ENCODE measurements around the gene CYB561D2. TPM values are rescaled to one million over a fixed set of nuclear protein-coding genes. Genes with fewer than 3 reads are reported as not detected.

CYB561D2 gene
- total and polyA plus RNA-seq, 9 of the 15 experiments (the other 6 are each of a cell fraction or from before 2014, with no cell fraction given), result 4.2 to 16.6 (median 9.4) TPM

DNA sequence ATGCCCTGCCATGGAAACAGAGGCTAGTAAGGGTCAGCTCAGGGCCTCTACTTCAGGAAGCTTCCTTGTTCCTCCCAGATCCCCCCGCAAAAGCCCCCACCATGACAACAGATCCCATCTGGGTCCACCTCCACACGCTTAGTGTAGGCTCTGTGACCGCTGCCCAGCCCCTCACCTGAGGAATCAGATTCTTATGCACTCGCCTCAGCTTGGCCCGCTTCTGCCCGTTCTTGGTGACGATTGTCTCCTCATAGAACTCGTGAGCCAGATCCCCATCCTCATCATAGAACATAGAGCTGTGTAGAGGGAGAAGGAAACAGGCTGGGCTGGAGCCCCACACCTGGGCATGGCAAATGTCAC lies 24.5 kb upstream of the CYB561D2 start:
- Histone ChIP-seq H3K9me1 (ENCODE audit: control insufficient read depth, insufficient read depth, low read length) (no peaks in the 10 kb centered on the region), H4K20me1 (replicated peaks; ENCODE audit: control insufficient read depth, insufficient read depth, low read length) (0 out of 2 replicates have a peak, but pooled peaks cover 4% of the 10 kb centered on the region), H3K36me3 (ENCODE audit: control insufficient read depth, insufficient read depth, low read length) (peaks cover 46% of the 10 kb centered on the region; the same call in 2 of the 3 replicates), H3K9me3 (replicated peaks; ENCODE audit: control insufficient read depth, insufficient read depth, low read depth, low read length) (no peaks in the 10 kb centered on the region), H3K9ac (ENCODE audit: insufficient read depth in 1 of 2, low read depth in 2 of 2, low read length in 2 of 2) (no peak overlapping the region), H3K27ac (ENCODE audit: extremely low read depth, low read depth, low read length) (no peak overlapping the region), H3K4me2 (ENCODE audit: insufficient read depth, low read length) (no peak overlapping the region), H2AFZ (ENCODE audit: low read depth, low read length) (no peak overlapping the region), H3K79me2 (ENCODE audit: control insufficient read depth, insufficient read depth, low read length) (peaks cover 14% of the 10 kb centered on the region), H3K4me1 (replicated peaks in 1 of 2; ENCODE audit: control insufficient read depth in 2 of 2, insufficient read depth in 2 of 2, low read length in 2 of 2) (peaks cover 16 to 40% of the 10 kb centered on the region in 2 experiments; a peak in 4 of 5 replicates), H3K4me3 (no peak overlapping the region), H3K27me3 (ENCODE audit: control insufficient read depth in 2 of 2, insufficient read depth in 2 of 2, low read length in 2 of 2) (no peaks in the 10 kb centered on the region)
- ChIA-PET POLR2A (interaction anchor here (0.6 kb wide), 2 partner anchors 11 to 39 kb away, joined by 3 read pairs; no protein-coding TSS in a partner anchor), CTCF (ENCODE audit: low intra/inter-chr PET ratio) (no interaction called here)
- no TSS peak for BruUV-seq (replicated peaks)
- DNase-seq (ENCODE audit: extremely low read depth in 1 of 4, low spot score in 3 of 4), result no peak
- no peak for ATAC-seq
- no peak for TF ChIP-seq SREBF1 (IDR thresholded peaks at IDR 0.05; ENCODE audit: borderline replicate concordance, low read depth, low read length)
- no peak for TF ChIP-seq HCFC1 (IDR thresholded peaks at IDR 0.05; ENCODE audit: low read depth, low read length)
- no peak for TF ChIP-seq HMGN3 (IDR thresholded peaks at IDR 0.05; ENCODE audit: borderline replicate concordance, extremely low read depth, insufficient read length, low read depth, low read length)
- TF ChIP-seq DDX20 (tag; IDR thresholded peaks at IDR 0.05; ENCODE audit: low read depth), result no peak
- TF ChIP-seq FOXK2 (conservative IDR thresholded peaks at IDR 0.05 in 1 of 2, IDR thresholded peaks at IDR 0.05 in 1 of 2; ENCODE audit: low read depth in 2 of 2), result no peak
- TF ChIP-seq, protein P1, sequence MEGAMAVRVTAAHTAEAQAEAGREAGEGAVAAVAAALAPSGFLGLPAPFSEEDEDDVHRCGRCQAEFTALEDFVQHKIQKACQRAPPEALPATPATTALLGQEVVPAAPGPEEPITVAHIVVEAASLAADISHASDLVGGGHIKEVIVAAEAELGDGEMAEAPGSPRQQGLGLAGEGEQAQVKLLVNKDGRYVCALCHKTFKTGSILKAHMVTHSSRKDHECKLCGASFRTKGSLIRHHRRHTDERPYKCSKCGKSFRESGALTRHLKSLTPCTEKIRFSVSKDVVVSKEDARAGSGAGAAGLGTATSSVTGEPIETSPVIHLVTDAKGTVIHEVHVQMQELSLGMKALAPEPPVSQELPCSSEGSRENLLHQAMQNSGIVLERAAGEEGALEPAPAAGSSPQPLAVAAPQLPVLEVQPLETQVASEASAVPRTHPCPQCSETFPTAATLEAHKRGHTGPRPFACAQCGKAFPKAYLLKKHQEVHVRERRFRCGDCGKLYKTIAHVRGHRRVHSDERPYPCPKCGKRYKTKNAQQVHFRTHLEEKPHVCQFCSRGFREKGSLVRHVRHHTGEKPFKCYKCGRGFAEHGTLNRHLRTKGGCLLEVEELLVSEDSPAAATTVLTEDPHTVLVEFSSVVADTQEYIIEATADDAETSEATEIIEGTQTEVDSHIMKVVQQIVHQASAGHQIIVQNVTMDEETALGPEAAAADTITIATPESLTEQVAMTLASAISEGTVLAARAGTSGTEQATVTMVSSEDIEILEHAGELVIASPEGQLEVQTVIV (CRISPR knock-in tag; IDR thresholded peaks at IDR 0.05; ENCODE audit: borderline replicate concordance), result no peak
- intact Hi-C loops (cut with micrococcal nuclease) (no loop called here), in situ Hi-C loops (cut with MboI) (no loop called here)
- WGBS (ENCODE audit: insufficient coverage, low coverage, missing lambda C conversion rate), result 85% methylated on average over 6 of the region's 8 CpGs
- FAIRE-seq, result no peak
